Hematopoietic multipotent progenitor cell treated with erythropoietin and hydrocortisone succinate and interleukin-3 and kit ligand, for 6 days (in vitro differentiated cells): ENCODE data around the gene ANKMY2.
"Not testable (repeated sequence)": the region's sequence is repeated elsewhere in the genome, so short reads cannot be mapped to it uniquely, and the experiment has no call there.

ENCODE experiments used
- DNase-seq: peaks from one replicate; pipeline ENCODE4 v3.0.0-alpha.2; 2015

Gene ANKMY2

DNA sequence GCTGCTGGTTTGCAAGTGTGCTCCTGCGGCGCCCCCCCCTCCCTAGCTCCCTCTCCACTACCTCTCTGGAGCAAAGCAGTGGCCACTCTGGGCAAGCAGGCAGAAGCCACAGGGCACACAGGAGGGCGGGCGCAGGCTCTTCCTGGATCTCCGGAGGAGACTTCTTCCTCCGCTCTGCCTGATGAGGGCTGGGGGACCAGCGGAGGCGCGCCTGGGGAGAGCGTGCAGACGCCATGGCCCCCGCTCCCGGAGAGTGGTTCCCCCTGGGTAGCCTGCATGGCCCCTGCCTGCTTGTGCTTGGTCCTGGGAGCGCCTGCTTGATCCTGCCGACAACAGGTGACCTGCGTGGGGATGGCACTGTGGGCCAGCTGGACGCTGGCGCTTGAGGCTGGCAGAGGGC, 29.0 kb downstream of the ANKMY2 start:
- DNase-seq, result no peak

DNA sequence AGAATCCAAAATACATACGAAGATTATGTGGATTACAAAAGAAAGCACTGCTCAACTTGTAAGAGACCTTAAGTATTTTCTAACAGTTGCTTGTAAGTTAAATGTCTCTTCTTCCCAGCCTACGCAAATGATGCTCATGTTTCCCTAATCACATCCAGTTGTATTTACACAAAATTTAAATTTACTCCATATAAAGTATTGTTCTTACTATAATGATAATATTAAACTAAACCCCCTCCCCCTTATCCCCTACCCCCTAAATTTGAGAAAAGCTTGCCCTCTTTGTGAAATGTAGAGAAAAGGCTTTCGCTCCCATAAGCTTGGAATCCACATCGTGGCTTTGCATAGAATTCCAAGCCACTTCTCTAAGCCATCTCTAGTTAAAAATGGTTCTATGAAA, 29.4 kb downstream of the ANKMY2 start:
- DNase-seq, result no peak

DNA sequence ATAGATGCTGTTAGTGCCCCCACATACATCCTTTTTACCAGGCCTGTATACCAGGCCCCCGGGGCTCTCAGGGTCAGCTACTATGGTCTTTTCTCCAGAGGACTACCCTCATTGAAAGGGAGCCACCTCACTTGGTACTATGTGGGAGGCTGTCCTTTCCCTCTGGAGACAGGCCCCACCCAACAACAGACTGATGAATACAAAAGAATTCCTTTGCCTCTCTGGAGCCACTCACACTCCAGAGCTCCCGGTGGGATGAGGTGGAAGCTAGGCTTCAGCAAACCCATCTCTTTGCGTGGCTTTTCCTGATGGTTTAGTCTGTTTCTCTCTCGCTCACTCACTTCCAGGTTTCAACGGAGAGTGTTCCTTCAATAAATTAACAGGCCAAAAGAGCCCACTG, 30.3 kb downstream of the ANKMY2 start:
- no peak for DNase-seq

- DNase-seq, result no peak
Observed at GRCh38 chr7:16611711-16612110, 33.8 kb downstream of the ANKMY2 start.

GRCh38 chr7:16609842-16610450, 35.6 kb downstream of the ANKMY2 start:
- DNase-seq, result peak; percentile 59

DNA sequence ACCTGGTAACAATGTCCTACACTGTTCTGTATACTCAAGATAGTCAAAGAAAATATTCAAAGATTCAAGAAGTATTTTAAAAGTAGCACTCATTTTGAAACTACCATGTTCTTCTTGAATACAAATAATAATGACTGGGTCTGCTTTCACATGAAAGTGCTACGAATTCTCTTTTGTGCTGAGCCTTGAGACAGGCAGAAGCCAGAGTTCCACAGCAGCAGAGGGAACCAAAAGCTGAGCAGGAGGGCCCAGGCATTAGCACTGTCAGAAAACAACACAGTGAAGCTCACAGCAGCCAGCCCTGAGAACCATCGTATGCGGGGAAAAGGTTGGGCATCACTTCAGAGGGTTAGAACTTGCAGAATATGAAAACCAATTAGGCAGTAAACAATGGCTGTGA, 38.9 kb downstream of the ANKMY2 start:
- no peak for DNase-seq

DNA sequence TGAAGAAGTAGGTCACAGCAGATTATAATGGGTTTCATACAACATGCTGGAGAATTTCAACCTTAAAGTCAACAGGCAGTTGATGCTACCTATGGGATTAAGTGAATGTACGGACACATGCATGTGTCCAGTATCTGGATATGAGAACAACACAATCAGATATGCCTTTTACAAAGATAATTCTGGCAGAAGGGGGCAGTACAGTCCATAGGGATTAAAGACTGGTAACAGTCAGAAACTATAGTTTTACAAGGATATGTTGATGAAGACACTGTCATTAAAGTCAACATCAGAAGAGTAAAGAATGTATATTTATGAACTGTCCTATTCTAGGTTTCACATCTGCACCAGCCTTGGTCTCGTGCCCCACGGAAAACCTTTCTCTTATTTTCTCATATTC, 41.5 kb downstream of the ANKMY2 start:
- peak; percentile 19 for DNase-seq

- no peak for DNase-seq
Observed at GRCh38 chr7:16603633-16604032, 41.9 kb downstream of the ANKMY2 start.

GRCh38 chr7:16599860-16600259, 45.7 kb downstream of the ANKMY2 start:
- no peak for DNase-seq

DNA sequence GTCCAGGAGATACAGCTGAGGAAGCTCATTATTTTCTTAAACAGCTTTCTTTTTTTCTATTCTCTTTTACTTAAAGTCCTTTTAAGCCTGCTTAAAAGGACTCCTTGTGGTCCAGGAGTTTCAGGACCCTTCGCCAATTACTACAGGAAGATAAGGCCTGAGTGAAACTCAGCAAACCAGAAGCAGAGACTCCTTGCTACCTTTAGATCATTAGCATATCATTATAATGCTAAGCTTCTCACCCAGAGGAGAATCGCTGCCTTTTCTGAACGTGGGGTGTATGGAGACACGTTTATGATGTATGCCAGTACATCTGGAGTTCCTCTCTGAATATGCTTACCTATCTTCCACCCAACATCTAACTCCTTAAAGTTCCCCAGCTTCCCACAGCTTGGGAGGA, 47.5 kb downstream of the ANKMY2 start:
- no peak for DNase-seq

DNA sequence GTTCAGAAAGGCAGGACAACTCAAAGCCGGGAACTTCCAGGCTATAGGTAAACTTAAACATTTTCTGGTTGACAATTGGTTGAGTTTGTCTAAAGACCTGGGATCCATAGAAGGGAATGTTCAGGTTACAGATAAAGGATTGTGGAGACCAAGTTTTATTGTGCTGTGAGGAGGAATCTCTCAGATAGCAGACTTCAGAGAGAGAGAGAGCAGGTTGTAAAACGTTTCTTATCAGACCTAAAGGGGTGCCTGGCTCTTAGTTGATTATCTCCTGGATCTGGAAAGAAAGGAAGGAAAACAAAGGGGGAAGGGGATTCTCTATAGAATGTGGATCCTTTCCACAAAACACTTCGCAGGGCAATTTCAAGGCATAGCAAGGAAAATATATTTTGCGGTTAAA, 50.0 kb downstream of the ANKMY2 start:
- not testable (repeated sequence) for DNase-seq

- DNase-seq, result no peak
Observed at GRCh38 chr7:16594676-16595075, 50.9 kb downstream of the ANKMY2 start.

GRCh38 chr7:16594061-16594460, 51.5 kb downstream of the ANKMY2 start:
- no peak for DNase-seq

- DNase-seq, result no peak
Observed at GRCh38 chr7:16592395-16592794, 53.2 kb downstream of the ANKMY2 start.

DNA sequence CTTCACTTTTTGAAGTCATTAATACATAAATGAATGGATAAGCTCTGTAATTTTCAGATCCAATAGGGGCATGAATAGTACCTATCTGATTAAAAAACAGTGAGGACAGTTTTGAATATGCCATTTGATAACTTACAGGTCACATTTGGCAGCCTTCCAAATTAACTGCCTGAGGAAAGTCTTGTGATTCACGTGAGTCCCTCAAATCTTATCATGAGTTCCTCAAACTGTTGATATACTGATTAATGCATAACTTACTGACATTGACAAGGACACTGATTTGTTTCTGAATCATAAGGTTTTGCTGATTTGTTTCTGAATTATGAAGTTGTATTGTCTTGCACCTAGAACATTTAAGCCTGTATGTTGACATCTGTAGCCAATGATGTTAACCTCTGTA, 55.1 kb downstream of the ANKMY2 start:
- peak; percentile 62 for DNase-seq

- DNase-seq, result no peak
Observed at GRCh38 chr7:16589881-16590280, 55.7 kb downstream of the ANKMY2 start.

- no peak for DNase-seq
Observed at GRCh38 chr7:16587790-16588189, 57.8 kb downstream of the ANKMY2 start.

DNA sequence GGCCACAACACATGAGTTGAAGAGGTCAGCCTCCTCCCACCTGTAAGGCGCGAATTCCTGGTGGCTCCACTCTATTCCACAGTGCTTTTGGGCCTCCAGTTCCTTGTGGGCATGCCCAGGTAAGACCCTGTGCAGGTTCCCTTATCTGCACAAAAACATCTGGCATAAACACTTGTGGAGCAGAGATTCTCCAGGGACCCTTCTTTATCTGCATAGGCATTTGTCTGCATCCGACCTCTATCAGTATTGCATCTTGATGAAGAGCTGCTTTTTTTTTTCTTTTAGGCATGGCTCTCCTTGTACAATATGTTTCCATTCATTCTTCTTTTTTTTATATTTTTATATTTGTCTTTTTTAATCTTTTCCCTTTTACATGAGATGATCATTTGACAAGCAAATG, 58.4 kb downstream of the ANKMY2 start:
- DNase-seq, result no peak

DNA sequence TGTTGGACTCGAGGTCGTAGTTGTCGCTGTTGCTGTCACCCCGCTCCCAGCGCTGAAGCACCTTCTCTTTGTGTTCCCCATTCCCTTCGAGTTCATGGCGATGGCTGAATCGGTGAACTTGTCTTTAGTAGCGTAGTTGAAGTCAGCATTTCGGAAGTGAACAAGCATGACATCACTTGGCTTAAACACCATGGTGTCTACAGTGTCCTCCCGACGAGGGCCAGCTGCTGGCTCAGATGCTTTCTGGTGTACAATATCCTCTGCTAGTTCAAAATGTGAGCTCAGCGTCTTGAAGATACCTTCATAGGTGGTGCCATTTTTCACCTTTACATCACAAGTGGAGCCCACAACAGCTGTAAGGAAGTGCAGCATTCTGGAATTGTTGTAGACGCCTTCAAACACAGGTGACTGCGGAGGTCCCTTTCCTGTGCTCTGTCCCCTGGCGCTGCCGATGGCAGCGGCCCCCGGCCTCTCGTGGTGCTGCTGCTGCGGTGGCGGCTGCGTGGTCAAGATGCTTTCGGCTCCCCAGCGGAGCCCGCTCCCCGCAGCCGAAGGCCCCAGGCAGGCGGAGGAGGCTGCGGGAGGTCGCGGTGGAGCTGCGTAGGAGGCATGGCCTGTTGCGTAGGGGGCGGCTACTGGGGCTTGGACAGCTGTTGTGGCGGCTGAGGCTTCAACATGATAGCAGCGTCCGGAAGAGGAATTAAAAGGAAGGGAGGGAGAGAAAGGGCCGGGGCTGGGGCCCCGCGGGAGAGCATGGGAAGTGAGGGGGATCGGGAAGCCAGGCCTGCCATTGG, 59.3 kb downstream of the ANKMY2 start:
- DNase-seq, result no peak

DNA sequence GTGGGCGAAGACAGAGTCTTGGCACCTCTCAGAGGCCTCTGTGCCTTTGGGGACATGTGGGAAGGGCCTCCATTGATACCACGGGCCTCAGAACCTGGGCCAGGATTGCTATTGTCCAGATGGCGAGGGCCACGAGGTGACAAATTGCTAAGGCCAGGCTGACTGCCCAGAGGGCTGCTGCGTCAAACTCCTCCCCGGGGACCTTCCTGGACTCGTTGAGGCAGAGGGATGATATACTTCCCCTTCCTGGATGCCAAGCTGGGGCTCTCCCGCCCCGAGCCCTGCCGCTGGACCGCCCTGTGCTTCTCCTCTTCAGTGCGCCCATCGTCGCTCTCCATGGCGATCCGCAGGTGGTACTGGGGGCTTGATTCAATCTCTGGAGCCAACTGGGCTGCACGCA, 60.0 kb downstream of the ANKMY2 start:
- DNase-seq, result no peak

DNA sequence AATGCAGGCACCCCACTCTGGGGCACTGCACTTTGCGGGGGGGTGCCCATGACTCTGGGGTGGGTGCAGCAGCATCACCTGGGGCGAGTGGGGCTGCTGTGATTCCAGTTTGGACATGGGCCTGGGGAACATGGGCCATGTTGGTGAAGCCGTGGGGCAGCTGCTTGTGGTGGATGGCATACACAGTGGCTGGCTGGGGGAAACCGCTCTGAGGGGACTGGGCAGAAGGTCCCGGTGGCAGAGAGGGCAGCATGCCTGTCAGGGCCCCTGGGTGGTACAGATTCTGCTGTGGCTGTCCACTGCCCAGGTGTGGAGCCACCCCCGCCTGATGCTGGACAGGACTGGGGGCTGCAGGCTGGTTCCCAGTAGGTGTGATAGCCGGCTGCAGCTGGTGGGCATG, 61.7 kb downstream of the ANKMY2 start:
- DNase-seq, result no peak

- DNase-seq, result peak; percentile 58
Observed at GRCh38 chr7:16581286-16581685, 64.3 kb downstream of the ANKMY2 start.

GRCh38 chr7:16579216-16579615, 66.3 kb downstream of the ANKMY2 start:
- no peak for DNase-seq

- no peak for DNase-seq
Observed at GRCh38 chr7:16571941-16572340, 73.6 kb downstream of the ANKMY2 start.

GRCh38 chr7:16564909-16565426, 80.6 kb downstream of the ANKMY2 start:
- DNase-seq, result peak; percentile 88
